GM19463 (cell line): ENCODE measurements around the gene OR10K1.
"Not testable (repeated sequence)": the region's sequence is repeated elsewhere in the genome, so short reads cannot be mapped to it uniquely, and the experiment has no call there.

ENCODE experiments used
- ATAC-seq: cut with Tn5 transposase; IDR thresholded peaks from one replicate; pipeline ENCODE4 v1.9.1; 2021; ENCODE audit warnings: mild to moderate bottlenecking, moderate library complexity; ENCODE audit not compliant: unreplicated experiment

The OR10K1 gene

GRCh38 chr1:158461534-158461933 lies at the start of gene OR10K1:
OR10K1 (plus strand) TSS chr1:158461834; CDS start chr1:158465562, 3,728 bp downstream.
- ATAC-seq: no peak

GRCh38 chr1:158414651-158415345 lies 46.8 kb upstream of the OR10K1 start:
- no peak for ATAC-seq

GRCh38 chr1:158417586-158417985 lies 44.0 kb upstream of the OR10K1 start:
- no peak for ATAC-seq

- no peak for ATAC-seq
These were observed 39.4 kb upstream of the OR10K1 start for GRCh38 chr1:158422212-158422611.

DNA sequence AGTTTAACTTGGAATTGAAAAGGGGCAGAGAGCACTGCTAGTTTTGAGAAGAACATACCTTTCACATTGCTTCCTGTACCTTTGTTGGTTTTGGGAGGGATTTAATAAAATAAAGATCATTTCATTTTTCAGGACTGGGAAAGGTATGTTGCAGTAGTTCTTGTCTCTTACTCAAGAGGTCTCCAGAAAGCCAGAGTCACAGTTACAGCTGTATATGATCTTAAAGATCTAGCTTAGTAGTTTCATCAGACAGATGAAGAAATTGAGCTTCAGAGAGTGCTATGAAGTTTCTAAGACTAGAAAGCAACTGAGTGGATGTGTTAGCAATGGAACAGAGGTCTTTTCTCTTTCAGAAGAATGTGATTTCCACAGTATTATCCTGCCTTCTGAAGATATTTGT lies 36.6 kb upstream of the OR10K1 start:
- no peak for ATAC-seq

DNA sequence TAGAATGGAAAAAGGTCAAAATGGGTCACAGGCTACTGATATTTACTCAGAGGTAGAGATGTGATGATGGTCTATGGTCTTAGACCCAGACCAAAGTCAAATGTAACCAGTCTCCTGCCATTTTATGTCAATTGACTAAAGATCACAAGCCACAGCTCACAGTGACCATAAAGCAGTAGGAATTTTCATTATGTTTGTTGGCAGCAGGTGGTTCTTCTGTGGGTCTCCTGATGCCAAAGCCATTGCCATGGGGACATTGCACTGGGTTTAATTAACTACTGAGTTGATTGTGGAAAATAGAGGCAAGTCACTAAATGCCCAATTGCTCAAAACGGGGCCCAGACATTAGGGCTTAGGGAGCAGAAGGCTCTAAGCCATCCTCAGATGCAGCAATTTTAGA lies 35.5 kb upstream of the OR10K1 start, which contains the start of gene OR10K2:
OR10K2 (minus strand) TSS at position 101 of the 400 bp plus-strand sequence. CDS start 5,371 bp downstream, outside the sequence.
- no peak for ATAC-seq

DNA sequence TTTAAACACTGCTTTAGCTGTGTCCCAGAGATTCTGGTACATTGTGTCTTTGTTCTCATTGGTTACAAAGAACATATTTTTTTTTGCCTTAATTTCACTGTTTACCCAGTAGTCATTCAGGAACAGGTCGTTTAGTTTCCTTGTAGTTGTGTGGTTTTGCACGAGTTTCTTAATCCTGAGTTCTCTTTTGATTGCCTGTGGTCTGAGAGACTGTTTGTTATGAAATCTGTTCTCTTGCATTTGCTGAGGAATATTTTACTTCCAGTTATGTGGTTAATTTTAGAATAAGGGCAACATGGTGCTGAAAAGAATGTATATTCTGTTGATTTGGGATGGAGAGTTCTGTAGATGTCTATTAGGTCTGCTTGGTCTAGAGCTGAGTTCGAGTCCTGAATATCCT lies 31.5 kb upstream of the OR10K1 start:
- not testable (repeated sequence) for ATAC-seq

GRCh38 chr1:158434741-158435140 lies 26.9 kb upstream of the OR10K1 start:
- ATAC-seq: no peak

GRCh38 chr1:158445376-158445775 lies 16.3 kb upstream of the OR10K1 start:
- ATAC-seq: no peak

- no peak for ATAC-seq
These were observed 7.1 kb upstream of the OR10K1 start for GRCh38 chr1:158454537-158454936.

DNA sequence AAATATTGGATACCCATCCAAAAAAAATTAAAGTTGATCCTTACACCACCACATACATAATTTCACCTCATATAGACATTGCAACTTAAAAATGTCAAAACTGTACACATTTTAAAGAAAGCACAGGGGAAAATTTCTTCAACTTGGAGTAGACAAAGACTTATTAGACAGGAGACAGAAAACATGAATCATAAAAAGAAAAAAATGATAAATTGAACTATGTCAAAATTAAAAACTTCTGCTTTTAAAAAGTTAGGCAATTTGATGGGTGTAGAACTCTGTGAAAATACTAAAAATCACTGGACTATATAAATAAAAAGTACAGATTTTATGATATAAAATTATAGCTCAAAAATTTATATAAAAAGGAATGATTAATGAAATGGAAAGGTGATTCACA lies 4.4 kb upstream of the OR10K1 start:
- no peak for ATAC-seq

GRCh38 chr1:158458263-158458662 lies 3.4 kb upstream of the OR10K1 start:
- ATAC-seq: no peak

DNA sequence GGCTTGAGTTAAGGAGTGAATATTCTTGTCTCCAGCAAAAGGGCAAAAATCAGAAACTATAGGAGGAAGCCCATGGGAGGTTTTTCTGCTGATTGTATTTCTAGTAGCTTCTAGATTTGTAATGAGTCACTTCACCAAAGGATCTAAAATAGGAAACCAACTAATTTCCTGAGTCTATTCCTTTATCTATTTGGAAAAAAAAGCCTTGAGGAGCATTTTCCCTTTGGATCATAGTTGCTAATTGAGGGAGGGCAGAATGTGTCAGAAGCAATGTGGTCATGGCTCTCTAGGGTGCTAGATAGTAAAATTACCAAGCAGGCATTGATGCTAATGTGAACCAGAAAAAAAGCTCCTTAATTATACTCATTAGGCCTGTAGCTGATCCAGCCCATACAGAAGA lies 10.3 kb downstream of the OR10K1 start, which contains the start of gene OR10R2:
OR10R2 (plus strand) TSS at position 301 of the 400 bp plus-strand sequence. CDS start 106 bp downstream, outside the sequence.
- no peak for ATAC-seq

DNA sequence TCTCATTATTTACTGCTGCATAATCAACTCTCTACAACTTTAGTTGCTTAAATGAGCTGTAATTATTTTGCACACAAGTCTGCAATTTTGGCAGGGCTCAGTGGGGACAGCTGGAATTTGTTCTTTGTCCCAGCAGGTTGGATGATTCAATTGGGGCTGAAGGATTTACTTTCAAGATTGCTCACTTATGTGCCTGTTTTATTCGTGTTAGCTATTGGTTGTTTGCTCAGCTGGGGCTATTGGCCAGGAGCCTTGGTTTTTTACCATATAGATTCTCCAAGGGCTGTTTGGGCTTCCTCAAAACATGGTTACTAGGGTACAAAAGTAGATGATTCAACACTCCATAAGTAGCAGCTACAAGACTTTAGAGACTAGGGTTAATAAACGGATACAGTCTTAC lies 23.8 kb downstream of the OR10K1 start:
- ATAC-seq: no peak

GRCh38 chr1:158491316-158491715 lies 29.7 kb downstream of the OR10K1 start:
- no peak for ATAC-seq

GRCh38 chr1:158493054-158493453 lies 31.4 kb downstream of the OR10K1 start:
- no peak for ATAC-seq

GRCh38 chr1:158494796-158495195 lies 33.2 kb downstream of the OR10K1 start:
- no peak for ATAC-seq

- no peak for ATAC-seq
These were observed 34.7 kb downstream of the OR10K1 start for GRCh38 chr1:158496374-158496773.

DNA sequence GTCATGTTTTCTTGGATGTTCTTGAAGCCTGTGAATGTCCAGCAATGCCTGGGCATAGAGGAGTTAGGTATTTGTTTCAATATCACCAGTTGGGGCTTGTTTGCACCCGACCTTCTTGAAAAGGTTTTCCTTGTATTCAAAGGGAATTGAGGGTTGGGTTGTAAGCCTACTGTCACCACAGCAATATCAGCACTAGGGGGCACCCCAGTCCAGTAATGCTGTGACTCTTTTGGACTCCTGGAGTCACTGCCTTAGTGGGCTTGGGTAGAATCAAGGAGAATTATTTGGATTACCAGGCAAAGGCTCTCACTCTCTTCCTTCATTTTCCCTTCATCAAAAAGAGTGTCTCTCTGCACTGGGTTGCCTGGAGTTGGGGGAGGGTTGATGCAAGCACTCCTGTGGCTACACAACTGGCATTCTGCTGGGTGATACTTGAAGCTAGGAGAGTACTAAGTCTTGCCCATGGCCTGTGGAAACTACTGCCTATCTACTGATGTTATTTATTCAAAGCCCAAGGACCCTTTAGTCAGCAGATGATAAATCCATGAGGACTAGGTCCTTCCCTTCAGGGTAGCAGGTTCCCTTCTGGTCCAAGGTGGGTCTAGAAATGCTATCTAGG lies 44.8 kb downstream of the OR10K1 start:
- ATAC-seq: peak; percentile 58

GRCh38 chr1:158507511-158507910 lies 45.9 kb downstream of the OR10K1 start:
- ATAC-seq: no peak

DNA sequence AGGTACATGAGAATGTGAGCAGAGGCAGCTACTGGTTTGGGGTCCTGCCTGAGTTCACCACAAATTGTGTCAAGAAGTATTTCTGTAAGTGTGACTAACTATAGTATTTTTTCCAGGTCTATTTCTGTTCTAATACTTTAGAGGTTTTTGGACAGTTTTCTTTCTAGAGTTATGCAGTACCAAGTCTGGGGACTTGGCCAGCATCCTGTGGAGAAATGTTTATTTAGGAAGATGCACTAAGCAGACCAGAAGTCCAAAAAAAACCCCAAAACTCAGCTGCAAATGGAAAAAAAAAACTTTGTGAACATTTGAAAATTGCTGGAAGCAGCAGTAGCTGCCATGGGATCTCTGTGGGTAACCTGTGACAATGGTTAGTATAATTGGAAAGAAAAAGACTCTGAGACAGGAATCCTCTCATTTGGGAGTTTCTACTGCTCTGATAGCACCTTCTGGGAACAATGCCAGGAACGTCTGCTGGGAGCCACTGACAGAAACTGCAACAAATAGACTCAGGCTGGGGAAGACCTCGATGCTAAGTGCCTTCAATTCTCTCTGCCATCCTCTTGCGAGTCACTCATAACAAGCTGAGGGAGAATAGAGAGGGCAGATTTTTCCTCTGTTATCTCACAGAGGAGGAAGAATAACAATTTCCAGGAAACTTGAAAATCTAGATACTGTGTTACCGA lies 48.0 kb downstream of the OR10K1 start:
- ATAC-seq: no peak

DNA sequence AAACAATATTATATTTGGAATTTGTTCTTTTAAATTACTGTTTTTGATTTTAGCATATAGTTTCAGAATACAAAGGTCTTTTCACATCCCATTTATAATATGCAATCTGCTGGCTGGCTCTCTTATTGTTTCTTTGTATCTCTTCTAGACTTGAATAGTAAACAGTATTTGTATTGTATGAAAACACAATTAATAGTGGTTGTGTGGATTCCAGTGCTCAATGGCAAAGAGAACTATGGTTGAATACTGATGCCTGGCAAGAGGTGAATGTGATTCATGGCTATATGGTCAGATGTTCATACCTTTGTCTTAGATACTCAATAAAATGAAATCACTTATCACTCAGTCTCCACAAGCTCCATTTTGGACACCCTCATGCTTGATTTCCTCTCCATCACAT lies 55.3 kb downstream of the OR10K1 start:
- no peak for ATAC-seq
